ENCODE results near the gene SECISBP2.
"Not testable (repeated sequence)": the region's sequence is repeated elsewhere in the genome, so short reads cannot be mapped to it uniquely, and the experiment has no call there.

SECISBP2 gene

DNA sequence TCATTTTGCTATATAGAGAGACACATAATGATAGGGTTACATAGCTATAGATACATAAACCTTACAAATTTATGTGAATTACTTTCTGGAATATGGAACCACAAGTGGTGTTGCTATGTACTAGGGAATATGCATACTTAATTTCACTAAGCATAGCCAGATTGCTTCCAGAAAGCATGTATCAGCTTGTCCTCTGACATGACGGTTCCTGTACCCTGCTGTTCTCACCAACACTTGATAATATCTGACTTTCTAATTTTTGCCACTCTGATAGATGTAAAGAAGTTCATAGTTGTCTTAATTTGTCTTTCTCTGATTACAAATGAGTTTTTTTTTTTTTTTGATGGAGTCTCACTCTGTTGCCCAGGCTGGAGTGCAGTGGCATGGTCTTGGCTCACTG, 25.3 kb upstream of the SECISBP2 start:
- Histone ChIP-seq H3K36me3 (ENCODE audit: insufficient read depth, low read length) (no peaks in the 10 kb centered on the region), H3K9me3 (ENCODE audit: control insufficient read depth, insufficient read depth, low read length) (peaks cover 5% of the 10 kb centered on the region; the same call in 1 of the 2 replicates), H3K9ac (ENCODE audit: low read depth, low read length) (no peak overlapping the region), H3K4me1 (ENCODE audit: insufficient read depth, low read length) (no peaks in the 10 kb centered on the region)

DNA sequence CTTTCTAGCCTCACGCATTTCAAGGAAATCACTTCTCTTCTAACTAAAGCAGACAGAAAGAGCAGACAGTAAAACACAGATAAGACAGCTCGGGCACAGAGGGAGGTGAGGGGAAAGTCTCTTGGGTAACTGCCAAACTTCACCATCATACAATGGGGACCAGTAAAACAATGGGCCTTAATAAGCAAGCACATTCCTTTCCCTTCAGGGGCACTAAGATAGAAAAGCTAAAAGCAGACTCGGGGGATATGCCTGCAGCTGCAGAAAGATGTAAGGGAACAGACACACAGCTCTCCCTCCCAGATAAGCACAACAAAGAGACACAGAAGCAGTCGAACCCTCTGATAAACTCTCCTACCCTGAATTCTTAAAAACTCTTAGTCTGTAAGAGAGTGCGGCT, 22.9 kb upstream of the SECISBP2 start:
- no peaks in the 10 kb centered on the region for H3K4me1 ChIP-seq (ENCODE audit: insufficient read depth, low read length)

DNA sequence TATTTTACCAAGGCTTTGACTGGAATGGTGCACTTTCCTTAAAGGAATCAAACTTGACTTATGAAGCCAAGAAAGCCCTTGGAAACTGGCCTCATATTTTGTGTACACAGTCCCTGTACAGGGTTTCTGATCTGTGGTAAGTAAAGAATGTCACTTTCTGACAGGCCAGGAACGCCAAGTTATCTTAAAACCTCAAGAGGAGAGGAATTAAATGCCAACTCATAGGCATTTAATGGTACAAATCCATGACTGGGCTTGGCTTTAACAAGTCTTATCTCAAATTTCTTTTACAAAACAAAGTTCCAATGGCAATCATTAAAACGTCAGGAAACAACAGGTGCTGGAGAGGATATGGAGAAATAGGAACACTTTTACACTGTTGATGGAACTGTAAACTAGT, 16.3 kb upstream of the SECISBP2 start:
- not testable (repeated sequence) for H3K9ac ChIP-seq (ENCODE audit: low read depth, low read length); H3K9me3 ChIP-seq (ENCODE audit: control insufficient read depth, insufficient read depth, low read length); H3K36me3 ChIP-seq (ENCODE audit: insufficient read depth, low read length); H3K4me1 ChIP-seq (ENCODE audit: insufficient read depth, low read length)

More for the DNA sequence above, 22.9 kb upstream of the SECISBP2 start:
- Histone ChIP-seq H3K9me3 (ENCODE audit: control insufficient read depth, insufficient read depth, low read length) (peaks cover 5% of the 10 kb centered on the region; the same call in 1 of the 2 replicates), H3K36me3 (ENCODE audit: insufficient read depth, low read length) (no peaks in the 10 kb centered on the region), H3K9ac (ENCODE audit: low read depth, low read length) (no peak overlapping the region)

DNA sequence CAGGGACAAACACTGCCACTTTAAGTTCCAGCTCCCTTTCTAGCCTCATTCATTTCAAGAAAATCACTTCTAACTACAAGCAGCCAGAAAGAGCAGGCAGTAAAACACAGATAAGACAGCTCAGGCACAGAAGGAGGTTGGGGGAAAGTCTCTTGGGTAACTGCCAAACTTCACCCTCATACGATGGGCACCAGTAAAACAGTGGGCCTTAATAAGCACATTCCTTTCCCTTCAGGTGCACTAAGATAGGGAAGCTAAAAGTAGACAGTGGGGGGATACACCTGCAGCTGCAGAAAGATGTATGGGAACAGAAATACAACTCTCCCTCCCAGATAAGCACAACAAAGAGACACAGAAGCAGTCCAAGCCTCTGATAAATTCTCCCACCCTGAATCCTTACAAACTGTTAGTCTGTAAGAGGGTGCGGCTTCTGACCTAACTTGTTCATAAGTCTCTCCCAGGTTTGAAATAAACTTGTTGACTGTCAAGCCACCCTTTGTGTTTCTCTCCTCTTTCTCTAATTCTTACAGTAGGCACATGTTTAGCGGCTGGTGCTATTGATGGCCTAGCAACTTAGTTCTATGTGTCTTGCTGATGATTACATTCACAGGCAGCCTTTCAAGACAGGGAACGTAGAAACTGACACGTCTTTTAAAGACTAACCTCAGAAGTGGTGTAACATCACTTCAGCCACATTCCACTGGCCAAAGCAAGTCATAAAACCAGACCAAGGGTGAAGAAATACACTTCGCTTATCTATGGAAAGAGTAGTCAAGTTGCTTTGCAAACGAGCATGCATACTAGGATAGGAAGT, 14.1 kb upstream of the SECISBP2 start:
- Histone ChIP-seq H3K9me3 (ENCODE audit: control insufficient read depth, insufficient read depth, low read length) (no peaks in the 10 kb centered on the region), H3K36me3 (ENCODE audit: insufficient read depth, low read length) (no peaks in the 10 kb centered on the region; the same call in 1 of the 2 replicates), H3K4me1 (ENCODE audit: insufficient read depth, low read length) (no peaks in the 10 kb centered on the region), H3K9ac (ENCODE audit: low read depth, low read length) (no peak overlapping the region)

- no peaks in the 10 kb centered on the region for H3K9me3 ChIP-seq (ENCODE audit: control insufficient read depth, insufficient read depth, low read length)
- H3K36me3 ChIP-seq (ENCODE audit: insufficient read depth, low read length), result no peaks in the 10 kb centered on the region; the same call in 1 of the 2 replicates
- H3K4me1 ChIP-seq (ENCODE audit: insufficient read depth, low read length), result peaks cover 2% of the 10 kb centered on the region; the same call in 1 of the 2 replicates
- H3K9ac ChIP-seq (ENCODE audit: low read depth, low read length), result no peak overlapping the region
Observed at GRCh38 chr9:89304834-89305188, 13.5 kb upstream of the SECISBP2 start.

DNA sequence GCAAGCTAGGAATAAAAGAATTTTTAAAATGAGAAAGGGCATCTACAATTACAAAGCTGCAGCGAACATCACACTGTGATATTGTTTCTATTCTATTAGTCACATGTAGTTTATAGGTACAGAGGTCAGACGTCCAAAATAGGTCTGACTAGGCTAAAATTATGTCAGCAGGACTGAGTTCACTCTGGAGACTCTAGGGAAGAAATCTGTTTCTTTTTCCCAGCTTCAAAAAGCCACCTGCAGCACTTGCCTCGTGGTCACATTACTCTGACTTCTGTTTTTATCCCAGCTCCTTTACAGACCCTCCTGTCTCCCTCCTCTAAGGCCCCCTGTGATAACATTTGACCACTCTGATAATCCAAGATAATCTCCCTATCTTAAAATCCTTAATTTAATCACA, 12.4 kb upstream of the SECISBP2 start:
- H3K4me1 ChIP-seq (ENCODE audit: insufficient read depth, low read length), result peaks cover 3% of the 10 kb centered on the region; the same call in 1 of the 2 replicates
- H3K36me3 ChIP-seq (ENCODE audit: insufficient read depth, low read length), result no peaks in the 10 kb centered on the region; the same call in 1 of the 2 replicates
- H3K9me3 ChIP-seq (ENCODE audit: control insufficient read depth, insufficient read depth, low read length), result no peaks in the 10 kb centered on the region
- no peak overlapping the region for H3K9ac ChIP-seq (ENCODE audit: low read depth, low read length)

- H3K9me3 ChIP-seq (ENCODE audit: control insufficient read depth, insufficient read depth, low read length), result no peaks in the 10 kb centered on the region
- no peak overlapping the region for H3K9ac ChIP-seq (ENCODE audit: low read depth, low read length)
- H3K4me1 ChIP-seq (ENCODE audit: insufficient read depth, low read length), result peaks cover 3% of the 10 kb centered on the region; the same call in 1 of the 2 replicates
- H3K36me3 ChIP-seq (ENCODE audit: insufficient read depth, low read length), result no peaks in the 10 kb centered on the region; the same call in 1 of the 2 replicates
Observed at GRCh38 chr9:89309166-89309565, 9.1 kb upstream of the SECISBP2 start.

GRCh38 chr9:89309608-89310474, 8.5 kb upstream of the SECISBP2 start:
- Histone ChIP-seq H3K9ac (ENCODE audit: low read depth, low read length) (peak overlapping the region; percentile 98), H3K4me1 (ENCODE audit: insufficient read depth, low read length) (peaks cover 5% of the 10 kb centered on the region), H3K36me3 (ENCODE audit: insufficient read depth, low read length) (peaks cover under 1% of the 10 kb centered on the region; the same call in 1 of the 2 replicates), H3K9me3 (ENCODE audit: control insufficient read depth, insufficient read depth, low read length) (no peaks in the 10 kb centered on the region)

GRCh38 chr9:89310475-89311345, 7.6 kb upstream of the SECISBP2 start, which contains the start of gene CKS2:
Gene CKS2, plus strand, starts transcription at chr9:89311195. Its CDS starts 98 bp downstream, at chr9:89311293.
- Histone ChIP-seq H3K4me1 (ENCODE audit: insufficient read depth, low read length) (peaks cover 7% of the 10 kb centered on the region), H3K9ac (ENCODE audit: low read depth, low read length) (peak within 1 kb of the TSS; percentile 98), H3K36me3 (ENCODE audit: insufficient read depth, low read length) (peaks cover 3% of the 10 kb centered on the region; the same call in 1 of the 2 replicates), H3K9me3 (ENCODE audit: control insufficient read depth, insufficient read depth, low read length) (no peaks in the 10 kb centered on the region)

- Histone ChIP-seq H3K4me1 (ENCODE audit: insufficient read depth, low read length) (peaks cover 7% of the 10 kb centered on the region), H3K36me3 (ENCODE audit: insufficient read depth, low read length) (peaks cover 3% of the 10 kb centered on the region; the same call in 1 of the 2 replicates), H3K9me3 (ENCODE audit: control insufficient read depth, insufficient read depth, low read length) (no peaks in the 10 kb centered on the region), H3K9ac (ENCODE audit: low read depth, low read length) (peak overlapping the region; percentile 98)
Observed at GRCh38 chr9:89311346-89312221, 6.7 kb upstream of the SECISBP2 start.

DNA sequence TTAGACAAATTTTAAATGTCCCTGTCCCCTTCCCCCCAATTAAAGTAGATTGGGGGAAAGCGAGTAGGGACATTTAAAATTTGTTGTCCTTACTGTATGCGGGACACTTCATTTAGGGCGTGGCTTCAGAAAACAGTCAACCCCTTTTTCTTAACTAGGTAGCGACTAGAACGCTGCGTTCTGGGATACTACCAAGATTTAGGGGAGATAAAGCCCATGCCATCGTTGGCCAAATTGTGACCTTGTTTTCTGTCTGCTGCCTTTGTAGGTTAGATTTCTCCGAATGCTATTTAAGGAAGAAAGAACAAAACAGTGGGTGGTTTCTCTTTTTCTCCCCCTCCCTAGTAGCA, 6.1 kb upstream of the SECISBP2 start:
- H3K36me3 ChIP-seq (ENCODE audit: insufficient read depth, low read length), result 0 out of 2 replicates have a peak, but pooled peaks cover 6% of the 10 kb centered on the region
- H3K9ac ChIP-seq (ENCODE audit: low read depth, low read length), result peak overlapping the region; percentile 98
- H3K9me3 ChIP-seq (ENCODE audit: control insufficient read depth, insufficient read depth, low read length), result no peaks in the 10 kb centered on the region
- peaks cover 7% of the 10 kb centered on the region for H3K4me1 ChIP-seq (ENCODE audit: insufficient read depth, low read length)

DNA sequence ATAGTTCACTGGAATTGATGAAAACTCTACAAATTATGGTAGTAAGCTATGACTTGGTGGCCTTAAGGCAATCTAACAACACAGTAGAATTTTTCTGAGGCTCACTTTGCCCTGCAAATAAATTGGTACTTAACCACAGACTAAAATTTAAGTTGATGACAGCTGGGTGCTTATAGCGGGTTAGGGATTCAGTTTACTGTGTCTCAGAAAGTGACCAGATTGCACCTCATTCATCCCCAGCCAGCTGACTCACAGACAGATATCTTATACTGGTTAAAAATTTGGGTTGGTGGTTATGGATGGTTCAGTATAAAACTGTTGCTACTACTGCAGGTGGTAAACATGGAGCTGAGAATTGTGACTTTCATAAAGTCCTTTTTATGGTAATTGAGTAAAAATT, 4.5 kb upstream of the SECISBP2 start:
- H3K36me3 ChIP-seq (ENCODE audit: insufficient read depth, low read length), result 0 out of 2 replicates have a peak, but pooled peaks cover 7% of the 10 kb centered on the region
- peak overlapping the region; percentile 98 for H3K9ac ChIP-seq (ENCODE audit: low read depth, low read length)

DNA sequence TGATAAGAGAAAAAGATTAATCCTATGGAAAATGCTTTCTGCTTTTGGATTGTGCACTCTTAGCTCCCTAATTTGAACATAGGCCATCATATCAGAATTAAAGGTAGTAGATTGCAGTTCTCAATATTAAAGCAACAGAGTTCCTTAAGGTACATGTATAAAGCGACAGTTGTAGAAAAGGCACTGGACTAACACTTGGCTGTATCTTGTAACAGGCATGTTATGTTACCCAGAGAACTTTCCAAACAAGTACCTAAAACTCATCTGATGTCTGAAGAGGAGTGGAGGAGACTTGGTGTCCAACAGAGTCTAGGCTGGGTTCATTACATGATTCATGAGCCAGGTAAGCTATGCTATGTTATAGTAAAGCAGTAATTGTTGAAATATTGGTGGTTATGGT, 3.3 kb upstream of the SECISBP2 start:
- H3K36me3 ChIP-seq (ENCODE audit: insufficient read depth, low read length), result 0 out of 2 replicates have a peak, but pooled peaks cover 7% of the 10 kb centered on the region
- peak overlapping the region; percentile 9; the same call in 1 of the 2 replicates for H3K9ac ChIP-seq (ENCODE audit: low read depth, low read length)
- H3K4me1 ChIP-seq (ENCODE audit: insufficient read depth, low read length), result peaks cover 4% of the 10 kb centered on the region; the same call in 1 of the 2 replicates
- no peaks in the 10 kb centered on the region for H3K9me3 ChIP-seq (ENCODE audit: control insufficient read depth, insufficient read depth, low read length)

More for the DNA sequence above, 4.5 kb upstream of the SECISBP2 start:
- no peaks in the 10 kb centered on the region for H3K9me3 ChIP-seq (ENCODE audit: control insufficient read depth, insufficient read depth, low read length)
- peaks cover 7% of the 10 kb centered on the region for H3K4me1 ChIP-seq (ENCODE audit: insufficient read depth, low read length)
